Muscle layer of duodenum (tissue), 2 donors: ENCODE results near the gene ADCY10.
"Not testable (repeated sequence)": the region's sequence is repeated elsewhere in the genome, so short reads cannot be mapped to it uniquely, and the experiment has no call there.

Experiments
- H3K27ac ChIP-seq: one replicate; pipeline ENCODE4 v1.7.0; 2013; ENCODE audit warnings: mild to moderate bottlenecking, low read length
- H3K27me3 ChIP-seq: one replicate; pipeline ENCODE4 v1.7.0; 2013; ENCODE audit warnings: low read depth, mild to moderate bottlenecking, control low read depth, low read length
- H3K36me3 ChIP-seq, 2 donors: one replicate each; pipeline ENCODE4 v1.7.0; 2013; ENCODE audit warnings: low read length in 2 of 2, control low read depth in 1 of 2, mild to moderate bottlenecking in 1 of 2; ENCODE audit not compliant: insufficient read depth in 2 of 2, control insufficient read depth in 1 of 2
- H3K4me1 ChIP-seq, 2 donors: one replicate each; pipeline ENCODE4 v1.7.0; 2013; ENCODE audit warnings: low read length in 2 of 2, mild to moderate bottlenecking in 2 of 2, control low read depth in 1 of 2, moderate library complexity in 1 of 2; ENCODE audit not compliant: insufficient read depth in 2 of 2, control insufficient read depth in 1 of 2
- H3K4me3 ChIP-seq, 2 donors: one replicate each; pipeline ENCODE4 v1.7.0; 2013; ENCODE audit warnings: low read length in 2 of 2, low read depth in 1 of 2, mild to moderate bottlenecking in 1 of 2
- H3K9me3 ChIP-seq, 2 donors: one replicate each; pipeline ENCODE4 v1.7.0; 2013; ENCODE audit warnings: low read length in 2 of 2, control low read depth in 1 of 2, mild to moderate bottlenecking in 1 of 2; ENCODE audit not compliant: control insufficient read depth in 1 of 2
- donor health status: healthy.

The ADCY10 gene

GRCh38 chr1:167881069-167881468 is 32.9 kb downstream of the ADCY10 start:
- Histone ChIP-seq H3K27me3 (no peaks in the 10 kb centered on the region), H3K4me3 (no peak overlapping the region), H3K9me3 (no peaks in the 10 kb centered on the region), H3K4me1 (no peaks in the 10 kb centered on the region), H3K36me3 (no peaks in the 10 kb centered on the region), H3K27ac (no peak overlapping the region)

GRCh38 chr1:167880580-167881021 is 33.3 kb downstream of the ADCY10 start:
- no peak overlapping the region for H3K4me3 ChIP-seq
- no peaks in the 10 kb centered on the region for H3K27me3 ChIP-seq
- H3K9me3 ChIP-seq = no peaks in the 10 kb centered on the region
- no peak overlapping the region for H3K27ac ChIP-seq
- no peaks in the 10 kb centered on the region for H3K36me3 ChIP-seq
- no peaks in the 10 kb centered on the region for H3K4me1 ChIP-seq

- Histone ChIP-seq H3K4me1 (no peaks in the 10 kb centered on the region), H3K27me3 (no peaks in the 10 kb centered on the region), H3K9me3 (no peaks in the 10 kb centered on the region), H3K27ac (no peak overlapping the region), H3K36me3 (no peaks in the 10 kb centered on the region), H3K4me3 (no peak overlapping the region)
Observed at GRCh38 chr1:167879508-167879907, 34.4 kb downstream of the ADCY10 start.

GRCh38 chr1:167878372-167879160 is 35.4 kb downstream of the ADCY10 start:
- Histone ChIP-seq H3K27ac (no peak overlapping the region), H3K36me3 (no peaks in the 10 kb centered on the region), H3K4me1 (no peaks in the 10 kb centered on the region), H3K4me3 (no peak overlapping the region), H3K27me3 (no peaks in the 10 kb centered on the region), H3K9me3 (no peaks in the 10 kb centered on the region)

GRCh38 chr1:167876597-167877175 is 37.2 kb downstream of the ADCY10 start:
- H3K4me1 ChIP-seq = no peaks in the 10 kb centered on the region
- no peaks in the 10 kb centered on the region for H3K9me3 ChIP-seq
- H3K36me3 ChIP-seq = no peaks in the 10 kb centered on the region
- H3K4me3 ChIP-seq = no peak overlapping the region
- no peaks in the 10 kb centered on the region for H3K27me3 ChIP-seq
- no peak overlapping the region for H3K27ac ChIP-seq

- H3K27ac ChIP-seq = no peak overlapping the region
- H3K4me3 ChIP-seq = no peak overlapping the region
- no peaks in the 10 kb centered on the region for H3K4me1 ChIP-seq
- H3K36me3 ChIP-seq = no peaks in the 10 kb centered on the region
- H3K27me3 ChIP-seq = no peaks in the 10 kb centered on the region
- no peaks in the 10 kb centered on the region for H3K9me3 ChIP-seq
Observed at GRCh38 chr1:167871331-167871730, 42.6 kb downstream of the ADCY10 start.

GRCh38 chr1:167869157-167870001 is 44.6 kb downstream of the ADCY10 start:
- not testable (repeated sequence) for H3K4me1 ChIP-seq, H3K4me3 ChIP-seq, H3K9me3 ChIP-seq, H3K27me3 ChIP-seq, H3K36me3 ChIP-seq, H3K27ac ChIP-seq

GRCh38 chr1:167866739-167867414 is 47.1 kb downstream of the ADCY10 start:
- H3K27me3 ChIP-seq, H3K4me1 ChIP-seq, H3K9me3 ChIP-seq, H3K4me3 ChIP-seq, H3K27ac ChIP-seq, H3K36me3 ChIP-seq: not testable (repeated sequence)

GRCh38 chr1:167866326-167866725 is 47.6 kb downstream of the ADCY10 start:
- not testable (repeated sequence) for H3K36me3 ChIP-seq, H3K4me3 ChIP-seq, H3K9me3 ChIP-seq, H3K27ac ChIP-seq, H3K4me1 ChIP-seq, H3K27me3 ChIP-seq

GRCh38 chr1:167865804-167866308 is 48.1 kb downstream of the ADCY10 start:
- H3K4me3 ChIP-seq, H3K9me3 ChIP-seq, H3K27ac ChIP-seq, H3K27me3 ChIP-seq, H3K36me3 ChIP-seq, H3K4me1 ChIP-seq: not testable (repeated sequence)

- H3K9me3 ChIP-seq, H3K27ac ChIP-seq, H3K4me3 ChIP-seq, H3K4me1 ChIP-seq, H3K36me3 ChIP-seq, H3K27me3 ChIP-seq: not testable (repeated sequence)
Observed at GRCh38 chr1:167865193-167865592, 48.7 kb downstream of the ADCY10 start.
